ENCODE results near the gene DCUN1D3. TPM values are rescaled to one million over a fixed set of nuclear protein-coding genes. Genes with fewer than 3 reads are reported as not detected.

Gene DCUN1D3
- total RNA-seq, 4 donors from 2014 or later = 14.7 to 38.0 (median 21.5) TPM

GRCh38 chr16:20871258-20871657 is 28.9 kb downstream of the DCUN1D3 start:
- Histone ChIP-seq H3K27me3 (no peaks in the 10 kb centered on the region), H3K9me3 (no peaks in the 10 kb centered on the region), H3K36me3 (no peaks in the 10 kb centered on the region), H3K27ac (peak overlapping the region; percentile 63 to 72), H3K4me1 (peaks cover 0 to 26% of the 10 kb centered on the region in 2 donors), H3K4me3 (no peak overlapping the region)
- DNase-seq = no peak
- intact Hi-C loops (cut with DNase I; ENCODE audit: low total_unique reads) = no loop called here
- no peak for TF ChIP-seq POLR2A (IDR thresholded peaks at IDR 0.05)
- TF ChIP-seq, protein P1, sequence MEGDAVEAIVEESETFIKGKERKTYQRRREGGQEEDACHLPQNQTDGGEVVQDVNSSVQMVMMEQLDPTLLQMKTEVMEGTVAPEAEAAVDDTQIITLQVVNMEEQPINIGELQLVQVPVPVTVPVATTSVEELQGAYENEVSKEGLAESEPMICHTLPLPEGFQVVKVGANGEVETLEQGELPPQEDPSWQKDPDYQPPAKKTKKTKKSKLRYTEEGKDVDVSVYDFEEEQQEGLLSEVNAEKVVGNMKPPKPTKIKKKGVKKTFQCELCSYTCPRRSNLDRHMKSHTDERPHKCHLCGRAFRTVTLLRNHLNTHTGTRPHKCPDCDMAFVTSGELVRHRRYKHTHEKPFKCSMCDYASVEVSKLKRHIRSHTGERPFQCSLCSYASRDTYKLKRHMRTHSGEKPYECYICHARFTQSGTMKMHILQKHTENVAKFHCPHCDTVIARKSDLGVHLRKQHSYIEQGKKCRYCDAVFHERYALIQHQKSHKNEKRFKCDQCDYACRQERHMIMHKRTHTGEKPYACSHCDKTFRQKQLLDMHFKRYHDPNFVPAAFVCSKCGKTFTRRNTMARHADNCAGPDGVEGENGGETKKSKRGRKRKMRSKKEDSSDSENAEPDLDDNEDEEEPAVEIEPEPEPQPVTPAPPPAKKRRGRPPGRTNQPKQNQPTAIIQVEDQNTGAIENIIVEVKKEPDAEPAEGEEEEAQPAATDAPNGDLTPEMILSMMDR (IDR thresholded peaks at IDR 0.05) = no peak

GRCh38 chr16:20870122-20870820 is 29.9 kb downstream of the DCUN1D3 start:
- H3K4me1 ChIP-seq = peaks cover 0 to 31% of the 10 kb centered on the region in 2 donors
- H3K36me3 ChIP-seq = no peaks in the 10 kb centered on the region
- H3K27ac ChIP-seq = peak overlapping the region; percentile 63 to 72
- no peaks in the 10 kb centered on the region for H3K9me3 ChIP-seq
- intact Hi-C loops (cut with DNase I; ENCODE audit: low total_unique reads) = no loop called here
- no peak overlapping the region for H3K4me3 ChIP-seq
- no peak for DNase-seq
- H3K27me3 ChIP-seq = no peaks in the 10 kb centered on the region
- TF ChIP-seq POLR2A (IDR thresholded peaks at IDR 0.05) = no peak
- TF ChIP-seq, protein P1 (IDR thresholded peaks at IDR 0.05) = no peak

GRCh38 chr16:20868890-20869289 is 31.3 kb downstream of the DCUN1D3 start:
- Histone ChIP-seq H3K27me3 (no peaks in the 10 kb centered on the region), H3K36me3 (no peaks in the 10 kb centered on the region), H3K27ac (peak overlapping the region; percentile 63 to 72), H3K9me3 (no peaks in the 10 kb centered on the region), H3K4me3 (no peak overlapping the region), H3K4me1 (peaks cover 0 to 31% of the 10 kb centered on the region in 2 donors)
- peak; percentile 82 to 91 for DNase-seq
- intact Hi-C loops (cut with DNase I; ENCODE audit: low total_unique reads) = no loop called here
- TF ChIP-seq, protein P1 (IDR thresholded peaks at IDR 0.05) = no peak
- TF ChIP-seq POLR2A (IDR thresholded peaks at IDR 0.05) = no peak

DNA sequence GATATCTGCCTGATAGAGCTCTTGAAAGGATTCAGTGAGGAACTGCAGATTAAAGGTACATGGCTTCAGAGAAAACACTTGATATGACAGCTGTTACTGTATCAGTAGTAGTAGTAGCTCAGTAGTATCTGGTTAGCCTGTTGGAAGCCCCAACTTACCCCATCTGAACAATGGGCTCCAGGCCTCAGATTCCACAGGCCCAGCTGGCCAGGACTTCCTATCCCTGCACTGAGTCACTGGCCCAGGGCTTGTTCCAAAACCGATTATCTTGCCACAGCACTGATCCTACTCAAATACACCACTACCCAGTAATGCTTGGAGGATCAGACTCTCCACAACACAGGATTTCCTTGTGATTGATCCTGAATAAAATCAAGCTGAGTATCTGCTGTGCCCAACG is 32.6 kb downstream of the DCUN1D3 start:
- no peaks in the 10 kb centered on the region for H3K9me3 ChIP-seq
- H3K27ac ChIP-seq = peak overlapping the region; percentile 63 to 72
- peaks cover 0 to 31% of the 10 kb centered on the region in 2 donors for H3K4me1 ChIP-seq
- intact Hi-C loops (cut with DNase I; ENCODE audit: low total_unique reads) = no loop called here
- no peaks in the 10 kb centered on the region for H3K36me3 ChIP-seq
- no peaks in the 10 kb centered on the region for H3K27me3 ChIP-seq
- no peak for TF ChIP-seq POLR2A (IDR thresholded peaks at IDR 0.05)
- TF ChIP-seq, protein P1 (IDR thresholded peaks at IDR 0.05) = no peak
- no peak for DNase-seq
- no peak overlapping the region for H3K4me3 ChIP-seq

DNA sequence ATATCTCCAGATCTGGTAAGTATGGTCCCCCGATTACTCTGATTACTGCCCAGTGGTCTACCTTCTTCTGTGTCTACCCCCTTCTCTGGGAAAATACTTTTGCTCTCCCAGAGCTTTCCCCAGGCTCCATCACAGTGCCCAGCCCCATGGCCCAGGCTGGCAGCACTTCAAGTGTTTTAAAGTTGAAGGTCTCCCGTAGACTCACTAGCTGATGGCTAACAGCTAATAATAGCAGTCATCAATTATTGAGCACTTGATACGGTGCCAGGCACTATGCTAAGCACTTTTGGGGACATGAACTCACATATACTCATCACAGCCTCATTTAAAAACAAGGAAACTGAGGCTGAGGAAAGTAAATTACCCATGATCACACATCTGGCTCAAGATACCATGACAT is 33.4 kb downstream of the DCUN1D3 start:
- intact Hi-C loops (cut with DNase I; ENCODE audit: low total_unique reads) = no loop called here
- TF ChIP-seq, protein P1 (IDR thresholded peaks at IDR 0.05) = no peak
- TF ChIP-seq POLR2A (IDR thresholded peaks at IDR 0.05) = no peak
- H3K4me1 ChIP-seq = peaks cover 0 to 31% of the 10 kb centered on the region in 2 donors
- H3K4me3 ChIP-seq = no peak overlapping the region
- H3K36me3 ChIP-seq = no peaks in the 10 kb centered on the region
- H3K27ac ChIP-seq = peak overlapping the region; percentile 63 to 72
- no peaks in the 10 kb centered on the region for H3K9me3 ChIP-seq
- H3K27me3 ChIP-seq = no peaks in the 10 kb centered on the region
- DNase-seq = no peak

Data from uterus (tissue), 4 donors.